Measurements from ENCODE around the gene PAX3.

PAX3 gene

DNA sequence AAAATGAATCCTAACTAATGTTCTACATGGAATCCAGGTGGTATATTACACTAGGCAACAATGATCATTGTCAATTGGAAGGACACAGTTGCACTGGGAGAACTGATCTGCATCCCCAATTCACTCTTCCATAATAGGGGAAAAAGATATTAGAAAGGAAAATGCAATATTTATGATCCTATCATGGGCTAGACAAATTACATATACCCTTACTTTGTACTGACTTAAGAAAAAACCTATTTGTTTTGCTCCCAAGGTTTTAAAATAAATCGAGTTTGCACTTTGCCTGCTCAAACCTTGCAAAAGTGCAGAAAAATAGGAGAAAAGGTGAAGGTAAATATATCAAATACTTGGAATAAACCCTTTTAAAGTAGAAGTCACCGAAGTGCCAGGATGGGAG is 11.0 kb upstream of the PAX3 start:
- no peak for DNase-seq

- no peak for DNase-seq
Observed at GRCh38 chr2:222309361-222309760, 10.6 kb upstream of the PAX3 start.

GRCh38 chr2:222307978-222308730 is 9.4 kb upstream of the PAX3 start:
- DNase-seq = no peak

DNA sequence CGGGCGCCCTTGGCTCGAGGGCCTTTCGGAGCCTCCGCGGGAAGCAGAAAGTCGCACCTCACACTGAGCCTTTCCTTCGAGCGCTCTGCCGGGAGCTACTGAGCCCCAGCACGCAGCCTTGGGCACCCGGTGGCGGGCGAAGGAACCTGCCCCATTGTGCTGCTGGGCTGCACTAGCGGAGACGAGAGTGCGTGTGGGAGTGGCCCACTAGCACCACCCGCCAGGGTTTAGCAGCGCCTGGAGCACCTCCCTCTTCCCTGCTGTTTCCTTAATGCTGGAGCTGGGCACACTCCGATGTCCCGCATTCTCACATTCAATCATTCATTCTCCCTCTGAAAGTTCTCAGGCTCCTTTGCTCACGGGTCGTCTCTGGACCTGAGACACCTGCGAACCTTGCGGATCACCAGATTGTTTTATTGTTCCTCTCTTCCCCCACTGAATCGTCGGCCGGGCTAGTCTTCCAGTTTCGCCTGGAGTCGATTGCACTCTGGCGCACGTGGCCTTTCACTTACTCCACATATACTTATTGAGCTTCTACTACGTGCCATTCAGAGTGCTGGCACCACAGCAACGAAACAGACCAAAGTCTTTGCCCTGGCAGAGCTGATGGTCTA is 8.5 kb upstream of the PAX3 start:
- no peak for DNase-seq

DNA sequence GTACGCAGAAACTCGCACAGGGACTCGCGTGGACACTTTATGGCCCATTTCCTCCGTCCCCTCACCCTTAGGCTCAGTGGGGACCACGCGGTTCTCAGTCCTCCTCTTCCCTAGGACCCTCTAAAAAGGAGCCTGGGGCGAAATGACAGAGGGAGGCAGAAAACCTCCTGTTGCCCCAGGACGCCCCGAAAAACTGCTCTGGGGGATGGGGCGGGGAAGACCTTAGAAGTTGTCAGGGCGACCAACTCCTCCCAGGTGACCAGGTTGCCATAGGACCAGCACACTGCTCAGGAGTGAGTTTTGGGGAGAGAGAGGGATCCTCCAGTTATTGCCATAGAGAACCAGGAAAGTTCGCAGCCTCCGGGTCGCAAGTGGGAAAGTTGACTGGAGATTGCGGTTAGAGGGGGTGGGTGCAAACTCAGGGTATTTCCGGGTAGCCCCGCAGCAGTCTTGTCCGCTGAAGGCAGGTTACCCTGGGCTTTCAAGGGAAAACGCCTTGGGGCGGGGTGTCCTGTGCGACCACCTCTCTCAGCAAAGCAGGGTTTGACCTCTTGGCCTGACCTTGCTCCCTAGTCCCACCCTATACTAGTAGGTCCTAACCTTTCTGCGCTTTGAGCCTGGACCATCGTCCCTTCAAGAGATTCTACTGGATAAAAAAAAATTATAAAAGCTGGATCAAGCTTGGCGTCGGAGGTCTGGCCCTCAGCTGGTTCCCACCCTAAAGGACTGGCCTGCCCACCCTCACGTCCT is 7.8 kb upstream of the PAX3 start:
- no peak for DNase-seq

DNA sequence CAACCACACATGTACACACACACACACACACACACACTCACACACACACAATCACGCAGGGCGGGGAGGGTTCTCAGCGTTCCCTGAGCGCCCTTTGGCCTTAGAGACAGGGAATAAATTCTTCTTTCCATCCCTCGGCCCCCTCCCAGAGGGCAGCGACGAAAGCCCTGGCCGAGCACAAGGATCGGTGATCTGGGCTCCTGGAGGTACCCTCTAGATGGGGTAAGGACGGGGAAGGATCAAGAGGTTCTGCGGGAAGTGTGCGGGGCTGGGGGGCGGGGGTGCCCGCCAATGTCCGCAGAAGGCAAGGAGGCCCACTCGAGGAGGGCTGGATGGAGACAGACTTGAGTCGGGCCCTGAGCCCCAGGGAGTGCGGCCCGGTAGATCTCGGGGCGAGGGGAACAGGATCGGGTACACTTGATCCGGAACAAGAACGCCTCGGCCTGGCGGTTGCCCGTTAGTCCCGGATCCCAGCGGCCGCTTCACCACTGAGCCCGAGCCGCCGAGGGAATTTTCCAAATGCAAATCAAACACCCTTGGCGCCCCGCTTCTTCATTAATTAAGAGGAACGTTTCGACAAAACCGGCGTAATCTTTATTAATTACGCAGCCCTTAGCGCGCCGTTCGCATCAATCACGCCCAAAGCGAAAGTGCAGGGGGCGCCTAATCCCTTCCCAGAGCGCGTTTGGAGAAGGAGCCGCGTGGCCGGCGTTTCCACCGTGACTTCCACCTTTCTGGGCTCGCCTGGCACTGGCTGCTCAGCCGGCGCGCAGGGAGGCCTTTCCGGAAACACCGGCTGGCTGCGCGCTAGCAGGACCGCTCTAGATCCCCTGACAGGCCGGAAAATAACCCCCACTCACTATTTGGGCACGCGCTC is 7.0 kb upstream of the PAX3 start:
- no peak for DNase-seq

GRCh38 chr2:222304737-222305515 is 6.1 kb upstream of the PAX3 start:
- no peak for DNase-seq

- no peak for DNase-seq
Observed at GRCh38 chr2:222303828-222304736, 5.3 kb upstream of the PAX3 start.

GRCh38 chr2:222303045-222303827 is 4.4 kb upstream of the PAX3 start:
- no peak for DNase-seq

GRCh38 chr2:222302178-222303018 is 3.6 kb upstream of the PAX3 start:
- no peak for DNase-seq

- no peak for DNase-seq
Observed at GRCh38 chr2:222301796-222302118, 3.0 kb upstream of the PAX3 start.

DNA sequence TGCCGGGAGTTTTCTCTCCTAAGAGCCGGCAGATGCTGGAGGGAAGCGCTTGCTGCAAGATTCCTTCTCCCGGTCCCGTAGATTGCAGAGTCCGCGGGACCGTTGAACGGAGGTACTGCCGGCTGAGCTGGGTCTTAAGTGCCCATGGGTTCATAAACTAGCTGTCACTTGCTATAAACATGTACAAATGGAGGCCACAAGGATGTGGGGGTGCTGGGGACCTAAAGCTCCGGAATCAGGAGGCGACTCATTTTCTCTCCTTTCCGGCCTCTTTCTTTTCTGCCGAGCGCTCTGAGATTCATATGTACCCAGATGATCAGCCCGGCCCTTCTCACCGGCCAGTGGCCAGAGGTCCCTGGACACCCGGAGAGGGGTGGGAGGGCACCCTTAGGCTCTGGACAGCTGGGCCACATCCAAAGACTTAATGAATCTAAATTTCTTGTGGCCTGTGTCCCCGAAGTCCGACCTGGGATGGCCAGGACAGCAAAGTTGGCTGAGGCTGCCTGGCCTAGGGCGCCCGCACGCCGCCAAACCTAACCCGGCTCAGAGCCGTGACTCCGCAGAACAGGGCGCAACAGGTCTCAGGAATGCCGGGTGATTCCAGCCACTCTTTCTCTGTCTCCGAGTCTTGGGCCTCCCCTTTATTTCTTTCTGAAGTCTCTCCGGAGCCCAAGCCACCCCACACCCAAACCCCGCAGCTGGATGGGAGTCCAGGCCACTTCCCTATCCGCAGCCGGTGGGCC is 2.4 kb upstream of the PAX3 start:
- no peak for DNase-seq

GRCh38 chr2:222300726-222301052 is 1.9 kb upstream of the PAX3 start:
- DNase-seq = no peak

DNA sequence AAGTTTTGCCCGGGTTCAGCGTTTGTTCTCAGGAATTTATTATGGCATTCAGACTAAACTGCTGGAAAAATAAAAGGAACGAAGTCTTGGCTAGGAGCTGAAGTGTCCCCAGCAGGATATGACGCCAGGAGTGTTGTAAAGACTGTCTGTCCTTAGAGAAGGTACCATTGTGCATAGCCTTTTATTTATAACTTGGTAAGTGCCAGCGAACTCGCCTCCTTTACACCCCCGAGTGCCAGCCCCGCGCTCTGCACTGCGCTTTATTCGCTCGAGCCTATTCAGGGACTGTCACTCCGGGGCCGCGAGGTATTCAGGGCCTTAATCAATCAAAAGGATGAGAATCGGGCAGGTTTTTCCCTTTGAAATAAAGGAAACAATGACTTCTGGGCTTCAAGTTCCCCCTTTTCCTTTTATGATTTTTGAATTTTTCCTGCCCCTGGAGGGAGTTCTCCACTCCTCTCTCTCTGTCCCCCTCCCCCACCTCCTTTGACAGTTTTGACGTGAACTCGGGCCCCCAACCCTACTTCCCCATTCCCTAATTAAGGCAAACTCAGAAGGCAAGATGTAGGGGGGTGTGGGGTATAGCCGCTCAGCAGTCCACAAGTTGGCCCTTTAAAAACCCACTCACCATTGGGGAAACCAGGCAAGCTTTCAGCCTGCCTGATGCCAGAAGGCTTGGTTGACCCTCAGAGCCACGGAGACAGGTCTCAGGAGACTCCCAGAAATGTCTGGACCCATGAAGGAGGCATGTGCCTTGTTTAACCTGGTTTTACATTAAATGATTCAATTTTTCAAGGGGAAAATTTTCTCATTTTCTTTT is 1.3 kb upstream of the PAX3 start:
- DNase-seq = no peak

- no peak for DNase-seq
Observed at GRCh38 chr2:222298001-222298310, 842 bp downstream of the PAX3 start.

DNA sequence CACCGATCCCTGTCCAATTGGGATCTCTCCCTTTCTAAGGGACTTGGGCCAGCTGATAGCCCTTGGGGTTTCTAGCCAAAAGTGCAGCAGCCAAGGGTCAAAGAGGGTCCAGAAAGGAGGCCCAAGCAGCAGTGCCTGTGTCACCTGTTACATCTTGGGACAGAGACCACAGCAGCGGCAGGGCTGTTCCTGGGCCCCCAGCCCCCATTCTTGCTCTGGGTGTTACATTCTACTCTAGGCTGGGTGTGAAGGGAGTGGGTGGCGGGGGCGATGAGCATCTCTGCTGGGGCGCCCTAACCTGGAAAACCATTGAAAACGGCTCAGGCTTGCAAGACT is 1.2 kb downstream of the PAX3 start:
- DNase-seq = no peak

GRCh38 chr2:222296911-222297599 is 1.7 kb downstream of the PAX3 start:
- DNase-seq = no peak

- no peak for DNase-seq
Observed at GRCh38 chr2:222296311-222296741, 2.5 kb downstream of the PAX3 start.
